NCI-H1930 (cell line): Measurements from ENCODE around the gene GRIN2A.

ENCODE experiments used
- DNase-seq, 2 experiments: peaks; one replicate each; lab custom pipeline; 2025; lab: John Stamatoyannopoulos, UW

Gene GRIN2A

DNA sequence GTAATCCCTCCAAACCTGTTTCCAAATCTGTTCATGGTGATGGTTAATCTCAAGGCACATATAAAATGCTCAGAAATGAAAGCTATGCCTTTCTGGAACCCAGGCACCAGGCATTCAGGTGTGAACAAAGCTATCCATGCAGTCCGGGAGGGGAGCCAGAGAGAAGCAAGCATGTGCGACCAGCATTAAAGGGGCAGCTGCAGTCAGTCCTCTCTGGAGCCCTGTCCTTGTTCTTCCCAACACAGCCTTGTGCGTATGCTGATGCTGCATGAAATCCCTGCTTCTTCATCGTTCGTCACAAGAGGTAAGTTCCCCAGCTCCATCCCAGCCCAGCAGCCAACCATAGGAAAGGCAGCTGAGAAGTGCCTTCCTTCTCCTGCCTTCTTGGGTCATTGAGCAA is 148.7 kb downstream of the GRIN2A start:
- no peak for DNase-seq

DNA sequence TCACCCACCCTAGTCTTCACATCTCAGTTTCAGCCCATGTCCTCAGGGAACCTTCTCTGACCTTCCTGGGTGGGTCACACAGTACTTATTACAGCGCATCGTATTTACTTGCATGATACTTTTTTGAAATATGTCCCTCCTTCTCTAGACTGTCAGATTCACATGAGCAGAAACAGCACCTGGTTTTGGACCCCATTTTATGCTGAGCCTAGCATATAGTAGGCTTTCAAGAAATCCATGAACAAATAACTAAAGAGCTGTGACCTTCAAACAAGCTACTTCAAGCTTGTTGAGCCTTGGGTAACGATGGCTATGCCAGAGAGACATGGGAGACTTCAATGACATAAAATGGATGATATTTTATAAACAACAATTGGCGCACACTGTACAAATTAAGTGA is 150.3 kb downstream of the GRIN2A start:
- DNase-seq, result no peak

DNA sequence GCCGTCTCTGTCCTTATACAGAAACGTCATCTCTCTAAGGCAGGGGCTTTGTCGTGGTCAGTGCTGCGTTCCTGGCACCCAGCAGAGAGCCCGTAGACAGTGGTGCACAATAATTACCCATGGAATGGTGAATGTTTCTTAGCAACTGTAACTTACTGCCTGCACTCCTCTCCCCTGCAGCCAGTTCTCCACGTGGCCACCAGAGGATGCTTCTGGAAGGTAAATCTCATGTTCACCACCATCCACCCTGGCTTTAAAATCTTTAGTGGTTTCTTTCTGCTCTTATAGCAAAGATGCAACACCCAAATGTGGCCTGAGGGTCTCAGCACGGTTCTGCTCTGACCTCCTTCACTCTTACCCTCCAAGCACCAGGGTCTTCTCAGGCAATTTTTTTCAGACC is 150.8 kb downstream of the GRIN2A start:
- no peak for DNase-seq

DNA sequence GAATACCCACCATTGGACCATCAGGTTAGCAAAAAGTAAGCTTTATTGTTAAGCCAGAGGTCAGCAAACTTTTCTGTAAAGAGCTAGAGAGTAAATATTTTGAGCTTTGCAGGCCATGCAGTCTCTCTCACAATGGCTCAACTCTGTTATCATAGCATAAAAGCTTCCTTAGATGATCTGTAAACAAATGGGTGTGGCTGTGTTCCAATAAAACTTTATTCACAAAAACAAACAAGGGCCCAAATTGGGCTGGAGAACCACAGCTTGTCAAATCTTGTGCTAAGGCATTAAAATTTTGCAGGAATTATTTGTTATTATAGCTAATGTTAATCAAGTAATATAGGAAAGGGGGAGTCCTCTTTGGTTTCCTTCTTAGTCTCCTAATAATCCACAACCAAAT is 153.6 kb downstream of the GRIN2A start:
- no peak for DNase-seq

DNA sequence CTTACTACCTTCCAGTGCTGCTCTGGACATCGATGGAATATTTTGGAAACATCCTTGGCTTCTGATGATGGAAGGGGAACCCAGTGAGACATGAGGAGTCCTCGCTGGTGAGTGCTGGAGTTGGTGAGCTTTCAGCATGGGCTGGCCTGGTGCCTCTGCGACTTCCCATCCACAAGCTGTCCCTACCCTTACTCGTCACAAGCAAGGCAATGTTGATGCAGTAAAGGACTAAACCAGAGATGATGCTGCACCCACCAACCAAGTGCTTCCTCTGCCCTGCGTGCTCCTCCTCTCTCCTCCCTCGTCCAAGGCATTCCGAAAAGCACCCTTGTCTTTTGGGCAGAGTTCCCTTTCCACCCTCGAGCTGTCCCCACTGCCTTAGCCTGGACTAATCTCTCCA is 154.7 kb downstream of the GRIN2A start:
- no peak for DNase-seq

DNA sequence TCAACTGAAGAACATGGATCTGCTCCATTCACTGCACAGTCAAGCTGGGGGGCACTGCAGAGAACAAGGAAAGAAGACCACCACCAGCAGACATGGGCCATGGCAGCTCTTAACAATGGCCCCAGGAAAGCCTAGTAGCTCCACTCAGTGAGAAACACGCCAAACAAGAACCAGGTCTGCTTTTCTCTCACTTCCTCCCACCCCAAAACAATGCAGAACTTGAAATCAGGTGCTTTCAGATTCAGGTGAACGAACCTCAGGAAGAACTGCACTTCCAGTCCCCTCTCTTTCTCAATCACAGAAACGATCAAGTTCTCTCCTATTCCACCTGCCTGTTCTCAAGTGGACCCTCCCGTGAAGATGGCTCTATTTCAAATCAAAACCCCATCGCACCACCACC is 155.6 kb downstream of the GRIN2A start:
- no peak for DNase-seq

DNA sequence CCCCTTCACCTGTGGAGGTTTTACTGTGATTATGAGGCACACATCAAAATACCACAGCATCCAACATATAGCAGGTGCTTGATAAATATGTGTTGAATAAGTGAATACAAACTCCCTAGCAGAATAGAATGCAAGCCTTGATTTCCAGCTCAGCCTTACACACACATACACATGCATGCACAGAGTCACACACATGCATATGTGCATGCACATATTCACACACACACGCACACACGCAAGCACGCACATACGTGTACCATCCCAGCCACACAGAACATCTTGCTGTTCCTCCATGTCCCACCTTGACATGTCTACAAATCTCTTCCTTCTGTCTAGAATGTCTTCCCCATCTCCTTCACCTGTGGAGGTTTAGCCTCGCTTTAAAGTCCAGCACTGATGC is 160.1 kb downstream of the GRIN2A start:
- no peak for DNase-seq

DNA sequence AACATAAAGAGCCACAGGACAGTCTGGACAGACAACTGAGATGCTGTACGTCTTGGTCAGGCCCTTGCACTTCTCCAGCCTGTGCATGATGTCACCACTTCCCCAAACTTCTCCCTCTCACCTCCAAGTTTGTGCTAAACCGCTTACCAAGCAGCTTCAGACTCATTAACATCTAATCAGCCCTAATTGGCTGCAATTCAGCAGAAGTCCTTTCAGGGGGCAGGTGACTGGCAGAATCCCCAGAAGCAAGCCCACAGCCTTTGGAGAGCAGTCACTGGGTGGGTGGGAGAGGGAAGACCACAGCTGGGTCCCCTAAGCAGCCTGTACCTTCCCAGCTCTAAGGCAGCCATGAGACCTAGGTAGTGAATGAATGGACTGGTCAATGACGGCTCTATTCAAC is 161.4 kb downstream of the GRIN2A start:
- no peak for DNase-seq

DNA sequence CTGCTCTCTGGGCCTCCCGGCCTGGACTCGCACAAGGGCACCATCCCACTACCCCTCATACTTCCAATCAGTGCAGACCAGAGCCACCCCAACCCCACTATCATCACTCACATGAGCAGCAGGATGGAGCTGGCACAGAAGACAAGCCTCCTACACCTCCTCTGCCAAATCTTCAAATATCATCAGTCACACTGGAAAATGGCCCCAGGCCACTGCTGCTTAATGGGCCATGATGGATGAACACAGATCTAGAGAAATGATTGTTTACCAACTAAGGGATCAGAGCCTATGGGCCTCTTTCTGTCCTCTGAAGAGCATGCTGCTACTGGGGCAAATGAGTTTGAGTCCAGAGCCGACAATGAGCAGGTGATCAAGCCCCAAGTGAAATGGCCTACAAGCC is 165.5 kb downstream of the GRIN2A start:
- no peak for DNase-seq

DNA sequence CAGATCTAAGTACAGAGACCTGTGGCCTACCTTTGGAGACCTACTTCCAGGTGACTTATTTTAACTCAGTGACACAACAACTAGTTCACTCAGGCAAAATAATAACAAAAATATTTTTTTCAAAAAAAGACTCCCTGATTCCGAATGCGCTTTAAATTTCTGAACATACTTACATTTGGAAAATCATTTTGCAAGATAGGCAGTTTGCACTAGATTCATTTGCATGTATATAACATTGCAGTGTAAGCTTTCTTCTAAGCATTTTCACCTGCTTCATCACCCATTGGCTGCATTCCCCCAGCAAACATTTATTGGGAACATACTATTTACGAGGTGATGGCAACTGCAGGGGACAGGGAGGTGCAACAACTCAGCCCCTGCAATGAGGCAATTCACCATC is 166.8 kb downstream of the GRIN2A start:
- DNase-seq, result no peak

DNA sequence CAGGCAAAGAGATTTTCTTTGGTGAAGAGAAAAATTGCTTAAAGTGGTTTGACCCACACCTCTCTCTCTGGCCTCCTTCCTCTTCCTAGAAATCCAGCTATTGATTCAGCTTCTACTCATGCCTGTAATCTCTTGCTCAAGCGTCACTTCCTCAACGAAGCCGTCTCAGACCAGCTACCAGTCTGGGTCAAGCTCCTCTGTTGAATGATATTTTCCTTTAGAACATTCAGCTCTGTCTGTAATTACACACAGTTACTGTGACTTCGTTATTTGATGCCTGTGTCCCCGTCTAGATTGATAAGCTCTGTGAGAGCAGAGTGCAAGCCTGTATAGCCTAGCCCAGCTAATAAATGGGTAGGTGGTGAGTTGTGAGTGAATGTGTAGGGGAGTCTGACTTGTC is 168.5 kb downstream of the GRIN2A start:
- DNase-seq, result no peak

DNA sequence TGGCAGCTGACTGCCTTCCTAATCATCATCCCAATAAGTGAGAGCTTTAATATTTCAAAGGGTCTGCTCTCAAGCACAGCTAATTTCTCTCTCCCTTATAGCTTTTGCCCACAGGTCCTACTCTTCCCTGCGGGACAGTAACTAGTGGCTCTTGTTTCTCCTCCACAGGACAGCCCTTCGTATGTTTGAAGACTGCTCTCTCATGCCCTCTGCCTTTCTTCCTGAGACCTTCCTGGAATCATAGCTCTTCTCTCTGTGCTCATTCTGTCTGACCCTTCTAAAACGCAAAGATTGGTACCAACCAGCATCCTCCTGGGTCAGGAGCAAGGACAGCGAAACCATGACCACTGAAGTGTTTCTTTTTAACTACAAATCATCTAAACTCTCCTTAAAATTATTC is 168.9 kb downstream of the GRIN2A start:
- no peak for DNase-seq

DNA sequence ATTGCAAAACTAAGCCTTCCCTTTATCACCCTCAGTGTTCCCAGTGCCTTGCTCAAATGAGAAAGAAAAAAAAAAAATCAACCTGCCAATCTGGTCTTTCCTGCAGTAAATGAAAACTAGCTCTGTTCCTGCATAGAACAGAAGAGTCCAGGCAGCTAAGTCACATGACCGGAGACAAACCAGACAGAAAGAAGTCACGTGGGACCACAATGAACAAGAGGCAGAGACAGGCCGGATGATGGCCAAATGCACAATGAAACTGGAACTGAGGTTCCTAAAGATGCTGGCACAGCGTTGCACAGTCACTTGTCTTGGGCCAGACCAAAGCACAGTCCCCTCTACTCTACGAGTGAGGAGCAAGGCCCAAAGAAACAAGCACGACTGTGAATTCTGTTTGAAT is 172.5 kb downstream of the GRIN2A start:
- DNase-seq, result no peak

DNA sequence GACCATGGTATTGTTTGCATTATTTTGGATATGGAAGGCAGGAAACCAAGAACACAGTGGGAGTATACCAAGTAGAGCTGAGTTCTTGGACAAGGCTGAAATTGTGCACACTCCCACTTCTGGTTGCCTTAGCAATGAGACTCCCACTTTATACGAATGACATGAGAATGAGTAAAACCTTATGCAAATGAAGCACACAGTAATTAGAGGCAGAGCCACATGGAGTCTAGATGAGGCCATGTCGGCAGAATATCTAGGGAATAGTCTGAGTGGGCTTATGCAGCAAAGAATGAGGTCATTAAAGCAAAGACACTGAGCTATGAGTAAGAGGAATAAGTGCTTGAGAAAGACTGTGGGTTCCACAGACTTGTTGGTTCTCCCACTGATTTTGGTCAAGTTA is 178.7 kb downstream of the GRIN2A start:
- DNase-seq, result no peak

DNA sequence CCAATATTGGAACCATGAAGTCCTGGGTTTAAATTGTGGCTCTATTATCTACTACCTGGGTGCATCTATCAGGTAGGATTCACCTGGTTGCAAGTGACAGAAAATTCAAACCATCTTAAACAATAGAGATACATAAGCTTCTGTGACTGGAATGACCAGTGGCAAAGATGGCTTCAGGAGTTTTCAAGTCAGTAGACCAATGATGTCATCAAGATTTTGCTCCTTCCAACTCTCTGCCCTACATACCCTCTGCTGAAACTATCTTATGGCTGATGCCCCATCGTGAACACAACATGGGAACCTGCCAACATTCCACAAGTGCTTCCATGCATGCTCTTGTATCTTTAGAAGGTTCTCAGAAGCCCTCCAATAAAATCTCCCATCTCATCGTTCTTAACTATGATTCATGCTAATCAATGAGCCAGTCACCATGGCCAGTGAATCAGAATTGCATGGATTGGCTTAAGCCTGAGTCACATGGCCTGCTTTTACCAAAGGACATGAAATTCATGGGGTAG is 180.9 kb downstream of the GRIN2A start:
- no peak for DNase-seq

DNA sequence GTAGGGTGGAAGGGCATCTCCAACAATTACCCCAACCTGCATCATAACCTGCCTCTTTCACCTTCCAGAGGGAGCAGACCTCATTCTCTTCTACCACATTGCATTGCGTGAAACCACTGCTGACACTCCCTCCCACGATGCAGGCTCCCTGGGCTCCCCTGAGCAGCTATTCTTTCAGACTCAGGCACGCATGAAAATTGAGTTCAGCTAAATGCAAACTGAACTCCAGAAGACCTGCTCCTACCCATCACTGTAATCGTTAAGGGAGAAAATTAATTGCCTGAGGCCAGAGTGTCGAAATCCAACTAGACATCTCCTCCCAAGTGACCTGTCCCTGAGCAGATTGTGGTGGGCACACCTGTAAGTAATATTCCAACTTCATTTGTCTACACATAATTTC is 186.0 kb downstream of the GRIN2A start:
- no peak for DNase-seq

DNA sequence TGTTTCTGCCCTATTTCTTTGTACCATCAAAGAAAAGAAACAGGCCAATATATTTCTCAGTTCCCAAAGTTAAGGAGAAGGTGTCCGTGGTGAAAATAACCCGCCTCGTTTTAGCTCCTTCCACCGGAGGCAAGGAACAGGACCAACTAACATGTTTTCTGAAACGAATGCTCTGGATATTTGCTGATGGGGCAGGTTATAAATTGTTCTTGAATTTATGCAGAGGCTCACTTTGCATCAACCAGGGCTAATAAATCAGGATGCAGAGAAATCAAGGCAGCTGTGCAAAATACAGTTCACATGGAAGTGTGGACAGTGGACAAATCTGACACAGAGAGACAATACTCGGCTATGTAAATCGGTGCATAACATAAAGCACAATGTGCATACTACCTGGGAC is 189.8 kb downstream of the GRIN2A start:
- DNase-seq, result no peak

DNA sequence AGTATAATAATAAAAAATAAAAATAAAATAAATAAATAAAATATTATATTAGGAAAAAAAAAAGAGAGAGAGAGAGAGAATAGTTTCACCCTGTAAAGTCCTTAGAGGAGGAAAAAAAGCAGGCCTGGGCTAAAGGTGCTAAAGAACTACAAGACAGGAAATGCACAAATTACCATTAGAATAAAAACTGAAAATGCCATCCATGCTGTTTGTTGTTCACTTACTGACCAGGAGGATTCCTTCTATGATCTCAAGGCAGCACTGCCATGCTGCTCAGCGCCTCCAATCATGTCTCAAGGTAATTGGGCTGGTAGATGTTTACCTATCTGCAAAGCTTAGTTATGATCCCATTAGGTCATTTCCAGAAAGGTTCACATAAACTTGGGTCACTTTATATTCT is 201.2 kb downstream of the GRIN2A start:
- DNase-seq, result no peak

DNA sequence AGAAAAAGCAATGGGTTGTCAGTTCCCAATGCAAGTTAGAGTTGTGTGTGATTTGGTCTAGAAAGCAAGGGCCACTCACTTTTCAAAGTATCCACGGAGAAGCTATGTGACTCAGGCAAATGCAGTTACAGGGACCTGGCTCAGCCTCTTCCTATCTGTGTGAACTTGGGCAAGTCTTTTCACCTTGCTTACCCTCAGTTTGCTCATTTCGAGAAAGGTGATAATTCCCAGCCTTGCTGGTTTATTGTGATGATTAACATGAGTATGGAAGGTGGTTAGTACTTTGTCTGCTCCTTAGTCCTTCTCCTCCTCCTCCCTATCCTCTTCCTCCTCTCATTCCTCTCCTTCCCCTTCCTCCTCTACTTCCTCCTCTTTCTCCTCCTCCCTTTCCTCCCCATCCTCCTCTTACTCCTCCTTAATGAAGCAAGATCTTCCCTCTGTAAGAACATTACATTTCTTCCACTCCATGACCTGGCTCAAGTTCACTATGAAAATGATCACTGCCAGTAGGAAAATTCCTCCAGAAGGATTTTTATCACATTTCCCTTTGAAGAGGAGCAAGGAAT is 204.0 kb downstream of the GRIN2A start:
- no peak for DNase-seq

DNA sequence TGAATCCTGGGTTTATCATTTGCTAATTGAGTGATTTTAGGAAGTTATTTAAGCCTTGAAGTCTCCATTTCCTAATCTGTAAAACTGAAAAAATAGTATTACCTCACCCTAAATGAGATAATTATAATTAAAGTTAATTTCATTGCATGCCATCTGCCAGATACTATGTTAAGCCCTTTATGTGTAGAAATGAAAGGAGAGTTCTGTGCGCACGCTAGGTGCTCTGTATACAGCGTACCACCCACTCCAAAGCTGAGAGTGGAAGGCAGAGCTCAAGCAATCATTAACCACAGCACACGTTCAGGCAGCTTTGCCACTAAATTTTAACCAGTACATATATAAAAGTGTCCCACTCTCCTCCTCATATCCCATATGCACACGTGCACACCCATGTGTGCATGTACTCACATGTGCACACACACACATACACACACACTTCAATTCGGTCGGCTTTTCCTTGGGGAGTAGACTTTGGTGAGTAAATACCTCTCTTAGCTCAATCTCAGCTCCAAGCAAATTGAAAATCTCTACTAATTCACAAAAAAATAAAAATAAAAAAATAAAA is 204.8 kb downstream of the GRIN2A start:
- DNase-seq, result no peak

DNA sequence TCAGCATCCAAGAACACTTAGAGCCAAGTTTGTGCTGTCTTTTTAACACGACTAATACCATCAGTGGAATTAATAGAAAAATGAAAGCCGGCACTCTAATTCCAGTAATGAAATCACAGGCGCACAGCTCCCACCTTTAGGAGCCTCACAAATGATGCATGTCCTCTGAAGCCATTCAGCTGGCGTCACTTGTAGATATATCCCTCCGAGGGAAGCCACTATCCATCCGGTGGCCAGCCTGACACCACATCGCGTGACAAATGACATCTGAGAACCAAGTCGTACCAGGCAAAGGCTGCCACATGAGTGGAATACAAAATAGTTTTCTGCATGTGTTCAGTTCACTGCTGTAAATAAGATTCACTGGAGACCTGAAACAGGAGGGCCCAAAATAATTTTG is 205.6 kb downstream of the GRIN2A start:
- no peak for DNase-seq

DNA sequence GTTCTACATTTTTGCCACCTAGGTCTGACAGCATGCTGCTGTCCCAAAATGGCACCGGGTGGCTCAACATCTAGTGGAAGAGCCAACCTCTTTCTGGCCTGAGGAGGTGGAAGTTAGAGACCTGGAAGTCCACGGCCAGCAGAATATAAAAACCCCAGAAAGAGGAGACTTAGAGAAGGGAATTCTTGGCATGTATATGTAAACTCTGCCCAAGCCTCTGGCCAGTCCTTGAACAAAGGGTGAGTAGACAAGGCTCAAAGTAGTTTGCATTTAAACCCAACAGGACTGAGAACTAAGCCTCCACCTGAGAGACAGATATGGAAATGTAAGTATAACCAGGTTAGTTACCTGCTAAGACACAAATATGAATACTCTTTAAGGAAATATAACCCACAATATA is 210.3 kb downstream of the GRIN2A start:
- DNase-seq, result no peak

DNA sequence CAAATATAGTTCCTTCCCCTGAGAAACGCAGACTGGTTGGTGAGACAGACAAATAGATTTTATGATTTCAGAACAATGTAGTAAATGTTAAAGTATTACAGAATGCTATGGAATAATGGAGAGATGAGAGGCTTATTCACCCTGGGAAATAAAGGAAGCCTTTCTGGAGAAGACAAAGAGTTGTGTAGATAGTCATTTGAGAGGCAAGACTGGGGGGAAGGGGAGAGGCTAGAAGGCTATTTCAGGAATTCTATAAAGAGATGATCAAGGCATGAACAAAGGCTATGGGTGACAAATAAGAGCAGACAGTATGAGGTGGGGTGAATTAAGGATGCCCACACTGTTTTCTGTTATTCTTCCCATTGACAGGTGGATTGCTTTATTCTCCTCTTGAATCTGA is 211.4 kb downstream of the GRIN2A start:
- DNase-seq, result no peak

DNA sequence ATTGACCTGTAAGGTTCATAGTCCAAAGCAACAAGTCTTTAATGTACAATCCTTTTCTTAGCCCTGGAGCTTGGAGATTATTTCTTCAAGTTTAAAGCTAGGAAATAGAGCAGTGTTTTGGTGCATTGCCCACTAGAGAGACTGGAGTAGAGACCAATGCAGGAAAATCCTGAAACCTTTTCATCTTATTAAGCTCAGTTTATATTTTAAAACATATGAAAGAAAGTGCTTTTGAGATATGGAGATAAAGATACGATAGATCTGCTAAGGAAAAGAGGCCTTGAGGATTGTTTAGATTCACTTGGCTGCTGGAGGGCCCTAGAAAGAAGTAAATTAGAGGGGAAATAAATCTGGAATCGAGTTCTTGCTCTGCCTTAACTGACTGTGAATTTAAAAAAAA is 212.0 kb downstream of the GRIN2A start:
- no peak for DNase-seq
